Activated naive CD8-positive, alpha-beta T cell treated with anti-CD3 and anti-CD28 coated beads for 36 hours (primary cell): Measurements from ENCODE around the gene SYNGR3. TPM values are rescaled to one million over a fixed set of nuclear protein-coding genes. Genes with fewer than 3 reads are reported as not detected.
"Not testable (repeated sequence)": the region's sequence is repeated elsewhere in the genome, so short reads cannot be mapped to it uniquely, and the experiment has no call there.

Experiments
- DNase-seq: peaks from one replicate; pipeline ENCODE4 v3.0.0; 2021
- H3K27ac Mint-ChIP-seq: one replicate; pipeline ENCODE4 v1.8.0; 2022; ENCODE audit warnings: mild to moderate bottlenecking, moderate library complexity, mixed read lengths
- H3K27me3 Mint-ChIP-seq: one replicate; pipeline ENCODE4 v1.8.0; 2022; ENCODE audit warnings: mild to moderate bottlenecking, mixed read lengths
- H3K36me3 Mint-ChIP-seq: one replicate; pipeline ENCODE4 v1.8.0; 2021; ENCODE audit warnings: mild to moderate bottlenecking, mixed read lengths
- H3K4me1 Mint-ChIP-seq: one replicate; pipeline ENCODE4 v1.8.0; 2021; ENCODE audit warnings: mixed read lengths
- H3K4me3 Mint-ChIP-seq: one replicate; pipeline ENCODE4 v1.8.0; 2022; ENCODE audit warnings: mild to moderate bottlenecking, moderate library complexity, mixed read lengths
- H3K9me3 Mint-ChIP-seq: one replicate; pipeline ENCODE4 v1.8.0; 2022; ENCODE audit warnings: mixed read lengths
- total RNA-seq, 2 experiments: library from RNA; stranded (reverse); gene quantifications; one replicate each; pipeline ENCODE4 v1.2.3, GENCODE V29; 2021

The SYNGR3 gene
- total RNA-seq, 2 experiments from 2014 or later: 2.0 to 3.5 TPM

- DNase-seq: peak; percentile 92
- Mint-ChIP-seq H3K36me3 (peaks cover 38% of the 10 kb centered on the region), H3K27ac (no peak overlapping the region), H3K4me3 (no peak overlapping the region), H3K9me3 (no peaks in the 10 kb centered on the region), H3K4me1 (peaks cover 23% of the 10 kb centered on the region), H3K27me3 (no peaks in the 10 kb centered on the region)
Observed at GRCh38 chr16:2003827-2004641, 14.3 kb downstream of the SYNGR3 start.

- DNase-seq: no peak
- no peaks in the 10 kb centered on the region for H3K27me3 Mint-ChIP-seq
- H3K27ac Mint-ChIP-seq: peak overlapping the region; percentile 45
- H3K9me3 Mint-ChIP-seq: no peaks in the 10 kb centered on the region
- peaks cover 38% of the 10 kb centered on the region for H3K36me3 Mint-ChIP-seq
- no peak overlapping the region for H3K4me3 Mint-ChIP-seq
- peaks cover 23% of the 10 kb centered on the region for H3K4me1 Mint-ChIP-seq
Observed at GRCh38 chr16:2004795-2005517, 15.2 kb downstream of the SYNGR3 start.

- no peaks in the 10 kb centered on the region for H3K9me3 Mint-ChIP-seq
- no peak for DNase-seq
- no peaks in the 10 kb centered on the region for H3K27me3 Mint-ChIP-seq
- peaks cover 26% of the 10 kb centered on the region for H3K4me1 Mint-ChIP-seq
- H3K4me3 Mint-ChIP-seq: no peak overlapping the region
- peaks cover 43% of the 10 kb centered on the region for H3K36me3 Mint-ChIP-seq
- no peak overlapping the region for H3K27ac Mint-ChIP-seq
Observed at GRCh38 chr16:2005646-2006045, 15.9 kb downstream of the SYNGR3 start.

GRCh38 chr16:2006317-2006716 is 16.5 kb downstream of the SYNGR3 start:
- Mint-ChIP-seq H3K9me3 (no peaks in the 10 kb centered on the region), H3K27ac (peak overlapping the region; percentile 86), H3K4me3 (peak overlapping the region; percentile 62), H3K27me3 (no peaks in the 10 kb centered on the region), H3K36me3 (peaks cover 39% of the 10 kb centered on the region), H3K4me1 (peaks cover 26% of the 10 kb centered on the region)
- DNase-seq: no peak

- peaks cover 26% of the 10 kb centered on the region for H3K4me1 Mint-ChIP-seq
- no peaks in the 10 kb centered on the region for H3K9me3 Mint-ChIP-seq
- peak overlapping the region; percentile 88 for H3K4me3 Mint-ChIP-seq
- H3K36me3 Mint-ChIP-seq: peaks cover 38% of the 10 kb centered on the region
- H3K27me3 Mint-ChIP-seq: no peaks in the 10 kb centered on the region
- DNase-seq: no peak
- H3K27ac Mint-ChIP-seq: peak overlapping the region; percentile 86
Observed at GRCh38 chr16:2007081-2007836, 17.5 kb downstream of the SYNGR3 start.

GRCh38 chr16:2008009-2008526 is 18.3 kb downstream of the SYNGR3 start:
- peak overlapping the region; percentile 88 for H3K4me3 Mint-ChIP-seq
- peak overlapping the region; percentile 86 for H3K27ac Mint-ChIP-seq
- DNase-seq: no peak
- H3K27me3 Mint-ChIP-seq: no peaks in the 10 kb centered on the region
- peaks cover 26% of the 10 kb centered on the region for H3K4me1 Mint-ChIP-seq
- no peaks in the 10 kb centered on the region for H3K9me3 Mint-ChIP-seq
- H3K36me3 Mint-ChIP-seq: peaks cover 34% of the 10 kb centered on the region

- DNase-seq: peak; percentile 67
- Mint-ChIP-seq H3K27ac (peak overlapping the region; percentile 86), H3K9me3 (no peaks in the 10 kb centered on the region), H3K4me1 (peaks cover 26% of the 10 kb centered on the region), H3K36me3 (peaks cover 34% of the 10 kb centered on the region), H3K4me3 (peak overlapping the region; percentile 88), H3K27me3 (no peaks in the 10 kb centered on the region)
Observed at GRCh38 chr16:2008631-2009163, 18.9 kb downstream of the SYNGR3 start.

- Mint-ChIP-seq H3K4me1 (peaks cover 26% of the 10 kb centered on the region), H3K27me3 (no peaks in the 10 kb centered on the region), H3K4me3 (peak overlapping the region; percentile 88), H3K9me3 (no peaks in the 10 kb centered on the region), H3K36me3 (peaks cover 34% of the 10 kb centered on the region), H3K27ac (peak overlapping the region; percentile 86)
- DNase-seq: peak; percentile 44
Observed at GRCh38 chr16:2009164-2009711, 19.5 kb downstream of the SYNGR3 start.

GRCh38 chr16:2009791-2010510 is 20.2 kb downstream of the SYNGR3 start, which contains the start of gene ZNF598:
ZNF598 (minus strand) TSS chr16:2009821.
- H3K36me3 Mint-ChIP-seq: peaks cover 34% of the 10 kb centered on the region
- H3K27me3 Mint-ChIP-seq: no peaks in the 10 kb centered on the region
- H3K4me1 Mint-ChIP-seq: peaks cover 24% of the 10 kb centered on the region
- H3K9me3 Mint-ChIP-seq: no peaks in the 10 kb centered on the region
- peak within 1 kb of the TSS; percentile 93 for H3K27ac Mint-ChIP-seq
- peak; percentile 88 for DNase-seq
- peak within 1 kb of the TSS; percentile 94 for H3K4me3 Mint-ChIP-seq

GRCh38 chr16:2011726-2012125 is 22.0 kb downstream of the SYNGR3 start:
- not testable (repeated sequence) for H3K4me3 Mint-ChIP-seq, DNase-seq, H3K9me3 Mint-ChIP-seq, H3K27ac Mint-ChIP-seq, H3K27me3 Mint-ChIP-seq
- Mint-ChIP-seq H3K4me1 (peaks cover 17% of the 10 kb centered on the region), H3K36me3 (peaks cover 24% of the 10 kb centered on the region)

GRCh38 chr16:2013527-2013926 is 23.8 kb downstream of the SYNGR3 start:
- H3K4me1 Mint-ChIP-seq: peaks cover 7% of the 10 kb centered on the region
- H3K27ac Mint-ChIP-seq: no peak overlapping the region
- peaks cover 8% of the 10 kb centered on the region for H3K36me3 Mint-ChIP-seq
- no peak overlapping the region for H3K4me3 Mint-ChIP-seq
- peaks cover 4% of the 10 kb centered on the region for H3K27me3 Mint-ChIP-seq
- H3K9me3 Mint-ChIP-seq: no peaks in the 10 kb centered on the region
- DNase-seq: no peak

- H3K27ac Mint-ChIP-seq: no peak overlapping the region
- no peak overlapping the region for H3K4me3 Mint-ChIP-seq
- no peaks in the 10 kb centered on the region for H3K9me3 Mint-ChIP-seq
- peaks cover under 1% of the 10 kb centered on the region for H3K4me1 Mint-ChIP-seq
- no peak for DNase-seq
- H3K36me3 Mint-ChIP-seq: peaks cover 2% of the 10 kb centered on the region
- H3K27me3 Mint-ChIP-seq: peaks cover 13% of the 10 kb centered on the region
Observed at GRCh38 chr16:2015117-2015946, 25.6 kb downstream of the SYNGR3 start.

GRCh38 chr16:2015947-2016208 is 26.1 kb downstream of the SYNGR3 start:
- peaks cover 4% of the 10 kb centered on the region for H3K4me1 Mint-ChIP-seq
- DNase-seq: no peak
- no peaks in the 10 kb centered on the region for H3K9me3 Mint-ChIP-seq
- peaks cover 2% of the 10 kb centered on the region for H3K36me3 Mint-ChIP-seq
- H3K27ac Mint-ChIP-seq: no peak overlapping the region
- no peak overlapping the region for H3K4me3 Mint-ChIP-seq
- peaks cover 18% of the 10 kb centered on the region for H3K27me3 Mint-ChIP-seq
